Measurements from ENCODE around the gene LCP1.

GRCh38 chr13:46170268-46170667 lies 11.7 kb downstream of the LCP1 start:
- no peak for TF ChIP-seq EP300 (IDR thresholded peaks at IDR 0.05; ENCODE audit: borderline replicate concordance in 1 of 2, low read depth in 1 of 2, low read length in 1 of 2)
- TF ChIP-seq SMC3 (IDR thresholded peaks at IDR 0.05; ENCODE audit: low read depth, low read length) = no peak
- no peak for TF ChIP-seq POLR2AphosphoS5 (IDR thresholded peaks at IDR 0.05; ENCODE audit: low read depth, low read length)
- TF ChIP-seq CTCF (IDR thresholded peaks at IDR 0.05) = no peak
- no peak for TF ChIP-seq TCF12 (IDR thresholded peaks at IDR 0.05)
- TF ChIP-seq TAF1 (IDR thresholded peaks at IDR 0.05; ENCODE audit: borderline replicate concordance, low read depth, low read length) = no peak
